Left lobe of liver (tissue), 1 donor: ENCODE data around the gene PNMT. TPM values are rescaled to one million over a fixed set of nuclear protein-coding genes. Genes with fewer than 3 reads are reported as not detected.

Source experiments
- total RNA-seq: library from RNA; stranded (reverse); gene quantifications from one replicate; pipeline ENCODE4 v1.2.1, GENCODE V29; 2021
- donor health status: DM: no; HTN: yes; CAD: no.

PNMT gene
- total RNA-seq, 1 donor from 2014 or later = 0.45 TPM

Other genes starting within 250 kb of the PNMT start
- gene MED1, start 217.2 kb upstream of the PNMT start, total RNA-seq = 10.3 TPM
- 27.0 TPM for gene CDK12, start 207.0 kb upstream of the PNMT start, total RNA-seq
- gene NEUROD2, start 60.5 kb upstream of the PNMT start, total RNA-seq = not detected
- 0.60 TPM for gene PPP1R1B, start 41.5 kb upstream of the PNMT start, total RNA-seq
- gene STARD3, start 31.3 kb upstream of the PNMT start, total RNA-seq = 27.3 TPM
- 0.55 TPM for gene TCAP, start 3.1 kb upstream of the PNMT start, total RNA-seq
- 23.8 TPM for gene PGAP3, start 19.6 kb downstream of the PNMT start, total RNA-seq
- 23.1 TPM for gene ERBB2, start 31.6 kb downstream of the PNMT start, total RNA-seq
- gene MIEN1, start 62.1 kb downstream of the PNMT start, total RNA-seq = 25.2 TPM
- gene GRB7, start 69.5 kb downstream of the PNMT start, total RNA-seq = 12.0 TPM
- gene IKZF3, start 195.9 kb downstream of the PNMT start, total RNA-seq = 0.63 TPM
- gene ZPBP2, start 199.7 kb downstream of the PNMT start, total RNA-seq = not detected